ENCODE measurements around the gene CA11.
A peak's percentile ranks its signal among the peaks of the same experiment; 100 is the strongest.
"Not testable (repeated sequence)": the region's sequence is repeated elsewhere in the genome, so short reads cannot be mapped to it uniquely, and the experiment has no call there.

Gene CA11

DNA sequence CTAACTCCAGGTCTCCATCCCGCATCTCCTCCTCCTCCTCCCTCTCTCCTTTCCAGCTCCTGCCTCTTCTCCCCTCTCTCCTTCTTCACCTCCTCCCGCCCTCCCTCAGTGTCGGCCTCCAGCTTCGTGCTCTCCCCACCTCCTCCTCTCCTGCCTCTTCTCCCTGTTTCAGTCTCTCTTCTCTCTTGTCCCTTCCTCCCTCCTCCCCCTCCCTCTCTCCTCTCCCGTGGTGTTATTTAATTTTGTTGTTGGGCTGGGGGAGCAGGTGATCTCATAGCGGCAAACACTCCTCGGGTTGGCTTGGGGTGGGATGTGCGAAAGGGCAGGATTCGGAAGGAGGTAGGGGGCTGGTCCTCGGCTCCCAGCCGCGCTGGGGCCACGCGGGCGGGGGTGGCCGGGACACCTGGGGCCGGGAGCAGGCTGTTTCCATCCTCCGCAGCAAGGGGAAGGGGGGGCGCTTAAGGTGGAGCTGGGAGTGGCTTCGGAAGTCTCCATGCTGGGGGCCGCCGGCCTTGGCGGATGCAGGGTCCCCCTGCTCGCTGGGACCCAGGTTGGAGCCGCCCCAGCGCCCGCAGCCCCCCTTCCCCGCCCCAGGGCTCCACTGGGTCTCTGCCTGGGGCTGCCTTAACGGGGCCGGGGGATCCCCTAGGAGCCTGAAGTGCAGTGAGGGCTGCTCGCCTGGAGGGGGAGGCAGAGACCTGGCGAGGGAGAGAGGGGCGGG lies at the start of gene CA11:
CA11 (minus strand) TSS at position 187 of the 721 bp plus-strand sequence. CDS start 555 bp downstream, outside the sequence.
- Histone ChIP-seq H3K27me3 (ENCODE audit: control insufficient read depth in 1 of 2, insufficient read depth in 2 of 2, low read length in 2 of 2) (no peaks in the 10 kb centered on the region), H3K9ac (ENCODE audit: low read length in 2 of 2) (peak within 1 kb of the TSS; percentile 76), H3K9me3 (ENCODE audit: control insufficient read depth in 2 of 2, low read length in 2 of 2) (no peaks in the 10 kb centered on the region), H3K27ac (ENCODE audit: low read length) (peak within 1 kb of the TSS; percentile 92), H3K4me3 (ENCODE audit: low read length in 2 of 2) (peak within 1 kb of the TSS; percentile 79 to 87), H3K4me1 (ENCODE audit: control insufficient read depth, insufficient read depth, low read length) (peaks cover 16% of the 10 kb centered on the region), H3K36me3 (ENCODE audit: control insufficient read depth in 2 of 2, insufficient read depth in 2 of 2, low read length in 2 of 2) (no peaks in the 10 kb centered on the region)

DNA sequence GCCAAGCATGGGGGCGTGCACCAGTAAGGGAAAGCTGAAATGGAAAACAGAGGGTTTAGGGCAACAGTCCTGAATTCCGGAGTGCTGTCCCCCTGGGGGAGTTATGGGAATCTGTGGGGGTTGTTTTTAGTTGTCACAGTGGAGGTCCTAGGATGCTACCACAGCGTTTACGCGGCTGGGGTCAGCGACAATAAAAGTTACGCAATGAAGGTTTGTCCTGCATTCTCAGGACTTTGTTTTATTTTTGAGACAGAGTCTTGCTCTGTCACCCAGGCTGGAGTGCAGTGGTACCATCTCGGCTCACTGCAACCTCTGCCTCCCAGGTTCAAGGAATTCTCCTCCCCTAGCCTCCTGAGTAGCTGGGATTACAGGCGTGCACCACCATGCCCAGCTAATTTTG lies 47.6 kb upstream of the CA11 start:
- H3K4me1 ChIP-seq (ENCODE audit: control insufficient read depth, insufficient read depth, low read length); H3K9me3 ChIP-seq (ENCODE audit: control insufficient read depth in 2 of 2, low read length in 2 of 2); H3K4me3 ChIP-seq (ENCODE audit: low read length in 2 of 2); H3K36me3 ChIP-seq (ENCODE audit: control insufficient read depth in 2 of 2, insufficient read depth in 2 of 2, low read length in 2 of 2); H3K9ac ChIP-seq (ENCODE audit: low read length in 2 of 2); H3K27ac ChIP-seq (ENCODE audit: low read length): not testable (repeated sequence)
- H3K27me3 ChIP-seq (ENCODE audit: control insufficient read depth in 1 of 2, insufficient read depth in 2 of 2, low read length in 2 of 2): peaks cover 16 to 20% of the 10 kb centered on the region in 2 donors

DNA sequence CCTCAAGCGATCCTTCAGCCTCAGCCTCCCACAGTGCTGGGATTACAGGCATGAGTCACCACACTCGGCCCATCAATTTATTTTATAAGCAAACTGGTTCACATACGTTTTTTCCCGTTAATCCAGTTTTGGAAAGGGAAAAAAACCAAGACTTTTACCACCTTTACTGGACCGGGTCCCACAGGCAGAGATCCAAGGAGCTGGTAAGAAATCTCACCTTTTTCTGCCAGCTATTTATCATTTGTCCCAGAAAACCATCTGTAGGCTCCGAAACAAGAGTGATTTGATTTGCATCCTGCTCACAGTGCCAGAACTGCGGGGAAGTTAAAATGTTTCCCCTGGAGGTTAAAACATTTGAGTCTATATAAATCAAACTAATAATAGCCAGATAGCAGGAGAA lies 43.5 kb upstream of the CA11 start:
- Histone ChIP-seq H3K9me3 (ENCODE audit: control insufficient read depth in 2 of 2, low read length in 2 of 2) (no peaks in the 10 kb centered on the region), H3K4me3 (ENCODE audit: low read length in 2 of 2) (no peak overlapping the region), H3K9ac (ENCODE audit: low read length in 2 of 2) (no peak overlapping the region), H3K4me1 (ENCODE audit: control insufficient read depth, insufficient read depth, low read length) (no peaks in the 10 kb centered on the region), H3K27me3 (ENCODE audit: control insufficient read depth in 1 of 2, insufficient read depth in 2 of 2, low read length in 2 of 2) (no peaks in the 10 kb centered on the region), H3K36me3 (ENCODE audit: control insufficient read depth in 2 of 2, insufficient read depth in 2 of 2, low read length in 2 of 2) (no peaks in the 10 kb centered on the region), H3K27ac (ENCODE audit: low read length) (no peak overlapping the region)

DNA sequence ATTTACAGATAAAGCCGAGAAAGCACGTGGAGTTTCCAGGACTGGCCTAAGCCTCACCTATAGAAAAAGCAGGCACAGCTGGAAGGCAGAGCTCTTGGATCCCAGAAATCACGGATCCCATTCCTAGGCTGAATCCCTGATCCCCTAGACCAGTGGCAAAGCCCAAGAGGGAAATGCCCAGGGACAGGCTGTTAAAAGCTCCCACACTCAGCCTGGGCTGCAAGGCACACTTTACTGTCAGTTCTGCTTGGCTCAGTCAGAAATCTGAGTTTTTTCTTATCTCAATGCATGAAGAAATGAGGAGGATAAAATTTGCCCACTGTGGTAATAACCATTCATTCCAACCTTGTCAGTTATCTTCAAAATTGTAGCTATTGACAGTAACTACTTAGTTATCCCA lies 41.8 kb upstream of the CA11 start:
- Histone ChIP-seq H3K36me3 (ENCODE audit: control insufficient read depth in 2 of 2, insufficient read depth in 2 of 2, low read length in 2 of 2) (no peaks in the 10 kb centered on the region), H3K9ac (ENCODE audit: low read length in 2 of 2) (no peak overlapping the region), H3K9me3 (ENCODE audit: control insufficient read depth in 2 of 2, low read length in 2 of 2) (no peaks in the 10 kb centered on the region), H3K27me3 (ENCODE audit: control insufficient read depth in 1 of 2, insufficient read depth in 2 of 2, low read length in 2 of 2) (no peaks in the 10 kb centered on the region), H3K4me3 (ENCODE audit: low read length in 2 of 2) (no peak overlapping the region), H3K4me1 (ENCODE audit: control insufficient read depth, insufficient read depth, low read length) (no peaks in the 10 kb centered on the region), H3K27ac (ENCODE audit: low read length) (no peak overlapping the region)

DNA sequence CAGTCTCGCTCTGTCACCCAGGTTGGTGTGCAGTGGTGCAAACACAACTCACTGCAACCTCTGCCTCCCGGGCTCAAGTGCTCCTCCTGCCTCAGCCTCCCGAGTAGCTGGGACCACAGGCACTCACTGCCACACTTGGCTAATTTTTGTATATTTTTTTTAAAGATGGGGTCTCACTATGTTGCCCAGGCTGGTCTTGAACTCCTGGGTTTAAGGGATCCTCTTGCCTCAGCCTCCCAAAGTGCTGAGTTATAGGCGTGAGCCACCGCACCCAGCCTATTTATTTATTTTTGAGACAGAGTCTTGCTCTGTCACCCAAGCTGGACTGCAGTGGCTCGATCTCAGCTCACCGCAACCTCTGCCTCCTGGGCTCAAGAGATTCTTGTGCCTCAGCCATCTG lies 40.6 kb upstream of the CA11 start:
- H3K4me1 ChIP-seq (ENCODE audit: control insufficient read depth, insufficient read depth, low read length); H3K27ac ChIP-seq (ENCODE audit: low read length); H3K27me3 ChIP-seq (ENCODE audit: control insufficient read depth in 1 of 2, insufficient read depth in 2 of 2, low read length in 2 of 2); H3K9ac ChIP-seq (ENCODE audit: low read length in 2 of 2); H3K9me3 ChIP-seq (ENCODE audit: control insufficient read depth in 2 of 2, low read length in 2 of 2); H3K4me3 ChIP-seq (ENCODE audit: low read length in 2 of 2); H3K36me3 ChIP-seq (ENCODE audit: control insufficient read depth in 2 of 2, insufficient read depth in 2 of 2, low read length in 2 of 2): not testable (repeated sequence)

DNA sequence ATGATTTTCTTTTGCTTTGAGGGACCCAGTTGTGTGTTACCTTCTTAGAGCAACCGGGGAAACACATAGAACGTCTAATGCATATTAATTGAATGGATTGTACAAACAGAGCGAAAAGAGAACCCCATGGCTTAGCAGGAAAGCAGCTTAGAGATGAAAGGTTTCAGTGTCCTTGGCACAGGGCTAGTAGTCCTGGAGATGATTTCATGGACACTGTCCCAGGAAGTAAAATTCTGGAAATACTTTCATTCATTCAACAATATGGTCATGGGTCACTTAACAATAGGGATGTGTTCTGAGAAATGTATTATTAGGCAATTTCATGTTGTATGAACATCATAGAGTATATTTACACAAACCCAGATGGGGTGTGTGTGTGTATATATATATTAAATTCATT lies 40.1 kb upstream of the CA11 start:
- H3K4me1 ChIP-seq (ENCODE audit: control insufficient read depth, insufficient read depth, low read length): no peaks in the 10 kb centered on the region
- no peak overlapping the region for H3K9ac ChIP-seq (ENCODE audit: low read length in 2 of 2)
- no peaks in the 10 kb centered on the region for H3K36me3 ChIP-seq (ENCODE audit: control insufficient read depth in 2 of 2, insufficient read depth in 2 of 2, low read length in 2 of 2)
- no peak overlapping the region for H3K27ac ChIP-seq (ENCODE audit: low read length)
- no peaks in the 10 kb centered on the region for H3K9me3 ChIP-seq (ENCODE audit: control insufficient read depth in 2 of 2, low read length in 2 of 2)
- H3K27me3 ChIP-seq (ENCODE audit: control insufficient read depth in 1 of 2, insufficient read depth in 2 of 2, low read length in 2 of 2): no peaks in the 10 kb centered on the region
- H3K4me3 ChIP-seq (ENCODE audit: low read length in 2 of 2): no peak overlapping the region

DNA sequence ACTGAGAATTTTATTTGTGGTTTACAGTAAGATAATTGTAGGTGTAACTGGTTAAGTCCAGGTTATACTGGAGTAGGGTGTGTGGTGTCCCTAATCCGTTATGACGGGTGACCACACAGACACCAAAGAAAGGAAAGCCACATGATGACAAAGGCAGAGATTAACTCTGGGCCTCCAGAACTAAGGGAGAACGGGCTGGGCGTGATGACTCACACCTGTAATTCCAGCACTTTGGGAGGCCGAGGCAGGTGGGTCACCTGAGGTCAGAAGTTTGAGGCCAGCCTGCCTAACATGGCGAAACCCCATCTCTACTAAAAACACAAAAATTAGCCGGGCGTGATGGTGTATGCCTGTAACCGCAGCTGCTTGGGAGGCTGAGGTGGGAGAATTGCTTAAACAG lies 39.6 kb upstream of the CA11 start:
- Histone ChIP-seq H3K9ac (ENCODE audit: low read length in 2 of 2) (no peak overlapping the region), H3K9me3 (ENCODE audit: control insufficient read depth in 2 of 2, low read length in 2 of 2) (no peaks in the 10 kb centered on the region), H3K36me3 (ENCODE audit: control insufficient read depth in 2 of 2, insufficient read depth in 2 of 2, low read length in 2 of 2) (no peaks in the 10 kb centered on the region), H3K27ac (ENCODE audit: low read length) (no peak overlapping the region), H3K27me3 (ENCODE audit: control insufficient read depth in 1 of 2, insufficient read depth in 2 of 2, low read length in 2 of 2) (no peaks in the 10 kb centered on the region), H3K4me1 (ENCODE audit: control insufficient read depth, insufficient read depth, low read length) (no peaks in the 10 kb centered on the region), H3K4me3 (ENCODE audit: low read length in 2 of 2) (no peak overlapping the region)

DNA sequence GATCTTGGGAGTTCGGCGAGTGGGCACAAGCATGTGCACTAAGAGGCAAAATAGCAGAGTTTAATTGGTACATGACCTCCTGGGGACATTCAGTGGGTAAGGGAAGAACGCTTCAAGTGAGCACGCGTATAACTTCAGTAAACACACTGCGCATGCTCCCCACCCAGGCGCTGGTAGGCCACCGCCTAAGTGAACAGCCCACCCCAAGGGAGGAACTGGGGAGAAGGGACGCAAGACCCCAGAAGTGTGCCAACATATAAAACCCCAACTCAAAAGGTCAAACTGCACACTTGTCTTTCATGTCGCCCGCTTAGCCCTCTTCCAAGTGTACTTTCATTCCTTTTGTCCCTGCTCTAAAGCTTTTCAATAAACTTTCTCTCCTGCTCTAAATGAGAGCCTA lies 37.4 kb upstream of the CA11 start:
- no peaks in the 10 kb centered on the region for H3K4me1 ChIP-seq (ENCODE audit: control insufficient read depth, insufficient read depth, low read length)
- peak overlapping the region in 1 of 2 donors; percentile 55 for H3K4me3 ChIP-seq (ENCODE audit: low read length in 2 of 2)
- no peaks in the 10 kb centered on the region for H3K27me3 ChIP-seq (ENCODE audit: control insufficient read depth in 1 of 2, insufficient read depth in 2 of 2, low read length in 2 of 2)
- no peaks in the 10 kb centered on the region for H3K9me3 ChIP-seq (ENCODE audit: control insufficient read depth in 2 of 2, low read length in 2 of 2)
- no peak overlapping the region for H3K27ac ChIP-seq (ENCODE audit: low read length)
- peak overlapping the region in 1 of 2 donors; percentile 29 for H3K9ac ChIP-seq (ENCODE audit: low read length in 2 of 2)
- no peaks in the 10 kb centered on the region for H3K36me3 ChIP-seq (ENCODE audit: control insufficient read depth in 2 of 2, insufficient read depth in 2 of 2, low read length in 2 of 2)

DNA sequence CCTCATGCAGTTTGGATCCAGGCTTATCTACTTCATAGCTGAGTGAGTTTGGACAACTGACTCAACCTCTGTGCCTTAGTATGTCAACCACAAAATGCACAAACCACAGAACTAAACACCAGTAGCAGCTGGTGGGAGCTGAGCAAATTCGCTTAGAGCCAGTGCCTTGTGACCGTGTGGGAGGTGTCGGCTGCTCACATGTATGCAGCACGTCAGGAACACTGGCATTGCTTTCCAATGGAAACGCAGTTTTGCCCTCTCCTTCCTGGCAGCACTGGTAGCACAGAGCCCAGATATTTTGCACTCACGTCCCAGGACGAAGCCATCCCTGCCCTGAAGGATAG lies 35.1 kb upstream of the CA11 start:
- Histone ChIP-seq H3K9ac (ENCODE audit: low read length in 2 of 2) (no peak overlapping the region), H3K4me1 (ENCODE audit: control insufficient read depth, insufficient read depth, low read length) (no peaks in the 10 kb centered on the region), H3K36me3 (ENCODE audit: control insufficient read depth in 2 of 2, insufficient read depth in 2 of 2, low read length in 2 of 2) (no peaks in the 10 kb centered on the region)

DNA sequence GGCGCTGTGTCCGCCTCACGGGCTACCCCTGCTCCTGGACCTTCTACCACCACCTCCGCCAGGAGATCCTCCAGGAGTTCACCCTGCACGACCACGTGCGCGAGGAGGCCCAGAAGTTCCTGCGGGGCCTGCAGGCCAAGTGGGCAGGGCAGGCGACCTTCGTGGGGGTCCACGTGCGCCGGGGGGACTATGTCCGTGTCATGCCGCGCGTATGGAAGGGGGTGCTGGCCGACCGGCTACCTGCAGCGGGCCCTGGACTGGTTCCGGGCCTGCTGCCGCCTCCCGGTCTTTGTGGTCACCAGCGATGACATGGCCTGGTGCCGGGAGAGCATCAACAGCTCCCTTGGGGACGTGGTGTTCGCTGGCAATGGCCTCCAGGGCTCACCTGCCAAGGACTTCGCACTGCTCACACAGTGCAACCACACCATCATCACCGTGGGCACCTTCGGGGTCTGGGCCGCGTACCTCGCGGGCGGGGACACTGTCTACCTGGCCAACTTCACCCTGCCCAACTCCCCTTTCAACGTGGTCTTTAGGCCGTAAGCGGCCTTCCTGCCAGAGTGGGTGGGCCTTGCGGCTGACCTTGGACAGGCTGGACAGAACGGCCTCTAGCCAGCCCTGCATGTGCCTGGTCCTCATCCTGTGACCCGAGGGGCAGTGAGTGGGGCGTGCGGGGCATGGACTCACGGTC lies 34.6 kb upstream of the CA11 start:
- no peak overlapping the region for H3K4me3 ChIP-seq (ENCODE audit: low read length in 2 of 2)
- no peak overlapping the region for H3K9ac ChIP-seq (ENCODE audit: low read length in 2 of 2)

More for the DNA sequence above, 35.1 kb upstream of the CA11 start:
- no peak overlapping the region for H3K27ac ChIP-seq (ENCODE audit: low read length)
- no peak overlapping the region for H3K4me3 ChIP-seq (ENCODE audit: low read length in 2 of 2)
- no peaks in the 10 kb centered on the region for H3K27me3 ChIP-seq (ENCODE audit: control insufficient read depth in 1 of 2, insufficient read depth in 2 of 2, low read length in 2 of 2)
- H3K9me3 ChIP-seq (ENCODE audit: control insufficient read depth in 2 of 2, low read length in 2 of 2): no peaks in the 10 kb centered on the region

DNA sequence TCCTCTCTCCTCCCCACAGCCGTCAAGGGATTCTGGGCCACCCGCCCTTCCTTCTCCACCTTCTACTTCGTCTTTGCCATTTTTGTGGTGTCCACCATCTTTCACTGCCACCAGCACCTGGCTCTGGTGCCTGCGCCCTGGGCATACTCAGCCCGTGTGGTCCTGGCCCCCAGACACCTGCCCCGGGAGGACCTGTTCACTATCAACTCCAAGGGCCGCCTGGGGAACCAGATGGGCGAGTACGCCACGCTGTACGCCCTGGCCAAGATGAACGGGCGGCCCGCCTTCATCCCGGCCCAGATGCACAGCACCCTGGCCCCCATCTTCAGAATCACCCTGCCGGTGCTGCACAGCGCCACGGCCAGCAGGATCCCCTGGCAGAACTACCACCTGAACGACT lies 34.0 kb upstream of the CA11 start:
- H3K27me3 ChIP-seq (ENCODE audit: control insufficient read depth in 1 of 2, insufficient read depth in 2 of 2, low read length in 2 of 2); H3K9ac ChIP-seq (ENCODE audit: low read length in 2 of 2); H3K9me3 ChIP-seq (ENCODE audit: control insufficient read depth in 2 of 2, low read length in 2 of 2); H3K4me1 ChIP-seq (ENCODE audit: control insufficient read depth, insufficient read depth, low read length); H3K36me3 ChIP-seq (ENCODE audit: control insufficient read depth in 2 of 2, insufficient read depth in 2 of 2, low read length in 2 of 2); H3K27ac ChIP-seq (ENCODE audit: low read length); H3K4me3 ChIP-seq (ENCODE audit: low read length in 2 of 2): not testable (repeated sequence)

More for the DNA sequence above, 34.6 kb upstream of the CA11 start:
- no peaks in the 10 kb centered on the region for H3K36me3 ChIP-seq (ENCODE audit: control insufficient read depth in 2 of 2, insufficient read depth in 2 of 2, low read length in 2 of 2)
- H3K27me3 ChIP-seq (ENCODE audit: control insufficient read depth in 1 of 2, insufficient read depth in 2 of 2, low read length in 2 of 2): no peaks in the 10 kb centered on the region
- peaks cover 3% of the 10 kb centered on the region for H3K4me1 ChIP-seq (ENCODE audit: control insufficient read depth, insufficient read depth, low read length)
- H3K9me3 ChIP-seq (ENCODE audit: control insufficient read depth in 2 of 2, low read length in 2 of 2): no peaks in the 10 kb centered on the region
- H3K27ac ChIP-seq (ENCODE audit: low read length): no peak overlapping the region
